Stimulated activated CD4-positive, alpha-beta T cell treated with anti-CD3 and anti-CD28 coated beads, Interleukin-2, amount 100 ng/mL, for 48 hours (primary cell): Measurements from ENCODE around the gene POMT1.

ENCODE experiments used
- DNase-seq, 2 donors: peaks; one replicate each; pipeline ENCODE4 v3.0.0-alpha.2; 2020

Gene POMT1

GRCh38 chr9:131555841-131556673 is 53.3 kb downstream of the POMT1 start:
- no peak for DNase-seq

DNA sequence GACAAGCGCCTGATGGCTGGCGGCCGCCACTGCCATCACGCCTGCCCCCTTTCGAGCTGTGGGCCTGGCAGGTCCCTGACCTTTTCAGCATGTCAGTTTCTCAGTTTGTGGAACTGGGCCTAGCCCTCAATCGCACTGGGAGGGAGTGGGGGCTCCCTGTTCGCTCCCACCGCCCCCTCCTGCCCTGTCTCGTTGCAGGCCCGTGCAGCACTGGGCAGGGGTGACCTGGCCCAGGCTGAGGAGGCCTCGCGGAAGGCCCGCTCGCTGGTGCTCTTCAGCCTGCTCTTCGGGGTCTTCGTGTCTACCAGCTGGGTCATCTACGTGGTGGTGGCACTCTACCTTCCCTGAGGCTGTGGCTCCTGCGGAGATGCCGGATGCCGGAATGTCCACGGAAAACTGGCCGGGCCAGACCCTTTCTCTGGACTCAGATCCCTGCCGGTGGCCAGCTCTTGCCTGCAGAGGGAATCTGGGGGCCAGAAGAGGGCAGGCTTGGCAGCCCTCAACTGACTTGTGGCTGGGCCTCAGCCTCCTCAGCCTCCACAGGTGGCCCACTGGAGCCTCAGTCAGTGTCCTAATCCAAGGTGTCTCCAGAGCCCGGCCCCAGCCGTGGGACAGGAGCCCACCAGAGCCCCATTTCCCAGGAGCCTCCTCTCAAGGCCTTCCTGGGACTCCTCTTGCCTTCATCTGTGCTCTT is 55.3 kb downstream of the POMT1 start:
- DNase-seq, result no peak

GRCh38 chr9:131559421-131560000 is 56.8 kb downstream of the POMT1 start:
- DNase-seq, result no peak

GRCh38 chr9:131562032-131562959 is 59.6 kb downstream of the POMT1 start:
- DNase-seq, result no peak

DNA sequence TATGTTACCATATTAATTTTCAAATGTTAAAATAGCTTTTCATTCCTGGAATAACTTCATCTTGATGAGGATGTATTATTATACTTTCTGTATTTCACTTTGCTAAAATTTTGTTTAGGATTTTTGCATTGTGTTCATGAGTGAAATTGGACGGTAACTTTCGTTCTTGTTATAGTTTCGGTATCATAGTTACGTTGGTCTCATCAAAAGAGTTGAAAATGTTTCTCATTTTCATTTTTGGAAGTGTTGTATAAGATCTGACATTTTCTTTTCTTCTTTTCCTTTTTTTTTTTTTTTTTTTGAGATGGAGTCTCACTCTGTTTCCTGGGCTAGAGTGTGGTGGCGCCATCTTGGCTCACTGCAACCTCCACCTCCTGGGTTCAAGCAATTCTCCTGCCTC is 62.7 kb downstream of the POMT1 start:
- no peak for DNase-seq

GRCh38 chr9:131566158-131566557 is 63.4 kb downstream of the POMT1 start:
- DNase-seq, result no peak

DNA sequence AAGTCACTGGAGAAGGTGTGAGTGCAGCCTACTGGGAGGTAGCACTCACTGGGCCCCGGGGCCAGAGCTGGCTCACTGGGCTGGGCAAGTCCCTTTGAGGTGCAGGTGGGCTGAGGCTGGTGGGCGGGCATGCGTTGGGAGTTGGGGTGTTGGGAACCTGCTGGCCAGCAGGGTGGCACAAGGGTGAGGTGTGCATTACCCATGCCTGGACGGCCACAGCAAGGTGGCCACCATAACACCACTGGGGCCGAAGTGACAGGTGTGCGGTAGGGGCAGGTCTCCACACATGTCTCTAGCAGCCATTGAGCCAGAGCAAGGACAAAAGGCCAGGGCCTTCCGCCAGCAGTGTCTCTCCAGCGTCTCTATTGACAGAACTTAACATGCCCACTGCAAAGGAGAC is 65.2 kb downstream of the POMT1 start:
- no peak for DNase-seq
